ENCODE results near the gene TPCN2.
"Not testable (repeated sequence)": the region's sequence is repeated elsewhere in the genome, so short reads cannot be mapped to it uniquely, and the experiment has no call there.

TPCN2 gene

DNA sequence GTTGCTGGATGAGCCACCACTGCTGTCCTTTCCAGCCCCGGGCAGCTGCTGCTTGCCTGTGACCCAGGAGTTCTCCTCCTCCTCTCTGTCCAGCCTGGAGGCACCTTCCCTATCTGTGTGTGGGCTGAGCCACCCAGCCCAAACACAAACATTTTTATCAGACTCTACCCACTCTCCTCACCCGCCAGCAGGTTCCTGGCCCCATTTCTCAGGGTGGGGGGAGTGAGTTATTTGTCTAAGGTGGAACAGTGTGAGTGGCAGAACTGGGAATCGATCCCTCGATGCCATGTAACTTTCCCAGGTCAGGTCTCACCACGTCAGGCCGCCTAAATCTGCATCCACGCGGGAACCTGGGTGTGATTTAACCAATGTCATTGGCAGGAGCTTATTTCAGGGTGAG is 86.2 kb downstream of the TPCN2 start:
- H3K4me1 Mint-ChIP-seq: peaks cover 13 to 31% of the 10 kb centered on the region in 2 donors
- ATAC-seq (replicated peaks): no peak
- H3K9me3 Mint-ChIP-seq: peaks cover 12 to 13% of the 10 kb centered on the region in 2 donors
- peak overlapping the region; percentile 85 for H3K27ac Mint-ChIP-seq
- H3K27me3 Mint-ChIP-seq: no peaks in the 10 kb centered on the region
- H3K36me3 Mint-ChIP-seq: peaks cover 23 to 31% of the 10 kb centered on the region in 2 donors
- no peak for DNase-seq
- H3K4me3 Mint-ChIP-seq: no peak overlapping the region

DNA sequence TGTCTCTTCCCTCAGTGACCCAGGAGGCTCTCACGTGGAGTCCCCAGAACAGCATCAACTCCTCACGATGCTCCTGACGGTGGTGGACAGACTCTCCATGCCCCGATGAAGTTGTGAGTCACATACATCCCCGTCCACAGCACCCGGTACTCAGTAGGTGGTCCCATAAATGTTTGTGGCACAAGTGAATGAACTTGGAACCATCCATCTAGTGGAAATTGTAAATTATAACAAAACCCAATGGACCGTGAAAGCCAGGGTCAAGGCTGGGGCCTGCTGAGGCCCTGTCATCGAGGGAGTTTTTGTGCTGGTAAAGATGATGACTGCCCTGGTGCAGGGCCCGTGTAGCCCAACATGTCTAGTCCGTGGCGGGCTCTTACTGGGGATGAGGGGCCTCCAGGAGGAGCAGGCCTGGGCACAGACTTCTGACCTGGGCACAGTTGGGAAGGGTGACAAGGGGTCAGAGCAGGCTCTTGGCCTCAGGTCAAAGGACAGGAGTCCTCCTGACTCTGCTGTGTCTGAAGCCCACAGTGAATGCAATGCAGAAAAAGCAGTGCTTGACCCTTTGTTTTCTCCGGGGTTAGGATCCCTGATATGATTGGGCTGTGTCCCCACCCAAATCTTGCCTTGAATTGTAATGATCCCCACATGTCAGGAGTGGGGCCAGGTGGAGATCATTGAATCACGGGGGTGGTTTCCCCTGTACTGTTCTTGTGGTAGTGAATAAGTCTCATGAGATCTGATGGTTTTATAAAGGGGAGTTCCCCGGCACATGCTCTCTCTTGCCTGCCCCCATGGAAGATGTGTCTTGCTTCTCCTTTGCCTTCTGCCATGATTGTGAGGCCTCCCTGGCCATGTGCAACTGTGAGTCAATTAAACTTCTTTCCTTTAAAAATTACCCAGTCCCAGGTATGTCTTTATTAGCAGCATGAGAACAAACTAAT is 87.0 kb downstream of the TPCN2 start:
- DNase-seq (peak; percentile 24), ATAC-seq (replicated peaks) (peak; percentile 28 to 41)
- Mint-ChIP-seq H3K4me1 (peaks cover 13 to 31% of the 10 kb centered on the region in 2 donors), H3K27ac (peak overlapping the region; percentile 79), H3K27me3 (no peaks in the 10 kb centered on the region), H3K4me3 (peak overlapping the region in 1 of 2 donors; percentile 28), H3K36me3 (peaks cover 23 to 31% of the 10 kb centered on the region in 2 donors), H3K9me3 (peaks cover 12 to 13% of the 10 kb centered on the region in 2 donors)

DNA sequence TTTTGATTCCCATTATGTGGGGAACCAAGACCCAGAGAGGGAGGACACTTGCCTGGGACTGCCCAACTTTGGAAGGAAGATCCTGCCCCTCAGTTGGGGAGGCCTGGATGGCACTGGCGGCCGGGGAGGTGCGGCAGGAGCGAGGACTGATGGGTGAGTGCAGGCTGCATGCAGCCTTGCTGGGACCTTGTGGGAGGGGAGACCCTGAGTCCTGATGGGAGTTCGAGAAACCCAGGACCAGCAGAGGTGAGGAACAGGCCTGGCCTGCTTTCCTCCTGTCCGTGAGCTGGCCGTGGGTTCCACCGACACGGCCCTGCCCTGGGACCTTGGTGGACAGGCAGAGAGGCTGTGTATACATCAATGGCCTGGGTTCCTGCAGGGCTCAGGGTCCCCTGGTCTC is 87.7 kb downstream of the TPCN2 start:
- Mint-ChIP-seq H3K4me3 (no peak overlapping the region), H3K27me3 (no peaks in the 10 kb centered on the region), H3K27ac (peak overlapping the region; percentile 79), H3K36me3 (peaks cover 23 to 32% of the 10 kb centered on the region in 2 donors), H3K4me1 (peaks cover 13 to 32% of the 10 kb centered on the region in 2 donors), H3K9me3 (peaks cover 13% of the 10 kb centered on the region in 2 donors)
- DNase-seq: no peak
- no peak for ATAC-seq (replicated peaks)

DNA sequence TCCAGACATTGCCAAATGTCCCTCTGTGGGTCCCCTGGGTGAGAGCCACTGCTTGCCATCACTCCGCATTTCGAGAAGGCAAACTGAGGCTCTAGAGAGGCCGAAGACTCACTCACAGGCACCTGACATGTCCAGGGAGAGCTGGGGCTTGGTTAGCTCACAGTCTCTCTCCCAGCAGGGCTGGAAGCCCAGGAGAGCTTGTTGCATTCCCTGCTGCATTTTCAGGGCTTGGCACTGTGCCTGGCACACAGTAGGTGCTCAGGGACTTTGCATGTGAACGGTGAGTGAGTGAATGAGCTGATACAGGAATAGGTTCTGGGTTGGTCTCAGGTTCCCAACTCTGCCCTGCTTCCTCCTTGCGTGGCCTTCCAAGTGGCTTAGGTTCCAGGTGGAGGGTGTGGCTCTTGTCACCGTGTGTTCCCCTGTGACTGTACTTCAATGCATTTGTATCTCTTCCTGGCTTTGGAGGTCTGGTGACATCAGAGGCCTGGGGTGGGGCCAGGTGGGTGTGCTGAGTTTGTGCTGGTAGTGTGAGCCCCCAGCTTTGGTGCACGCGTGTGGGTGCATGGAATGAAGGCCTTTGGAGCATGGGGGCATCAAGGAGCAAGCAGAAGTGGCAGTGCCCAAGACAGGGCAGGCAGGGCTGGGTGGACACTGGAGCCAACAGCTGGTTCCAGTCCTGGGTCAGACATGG is 88.6 kb downstream of the TPCN2 start:
- no peak overlapping the region for H3K4me3 Mint-ChIP-seq
- no peak for ATAC-seq (replicated peaks)
- no peak overlapping the region for H3K27ac Mint-ChIP-seq
- H3K27me3 Mint-ChIP-seq: no peaks in the 10 kb centered on the region
- peaks cover 20% of the 10 kb centered on the region in 2 donors for H3K9me3 Mint-ChIP-seq
- DNase-seq: no peak
- H3K36me3 Mint-ChIP-seq: peaks cover 29 to 34% of the 10 kb centered on the region in 2 donors
- H3K4me1 Mint-ChIP-seq: peaks cover 18 to 36% of the 10 kb centered on the region in 2 donors

DNA sequence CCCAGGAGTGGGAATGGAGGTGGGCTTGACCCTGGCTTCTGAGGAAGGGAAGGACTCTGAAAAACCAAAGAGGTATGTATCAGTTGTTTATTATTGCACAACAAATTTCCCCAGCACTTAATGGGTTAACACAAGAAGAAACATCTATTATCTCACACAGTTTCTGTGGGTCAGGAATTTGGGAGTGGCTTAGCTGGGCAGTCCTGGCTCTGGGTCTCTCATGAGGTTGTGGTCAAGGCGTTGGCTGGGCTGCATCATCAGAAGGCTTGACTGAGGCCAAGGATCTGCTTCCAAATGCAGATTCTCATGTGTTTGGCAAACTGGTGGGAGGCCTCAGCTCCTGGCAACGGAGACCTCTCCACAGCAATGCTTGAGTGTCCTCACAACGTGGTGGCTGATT is 89.5 kb downstream of the TPCN2 start:
- H3K27me3 Mint-ChIP-seq: no peaks in the 10 kb centered on the region
- H3K9me3 Mint-ChIP-seq: peaks cover 19 to 20% of the 10 kb centered on the region in 2 donors
- no peak overlapping the region for H3K27ac Mint-ChIP-seq
- no peak overlapping the region for H3K4me3 Mint-ChIP-seq
- H3K4me1 Mint-ChIP-seq: peaks cover 18 to 36% of the 10 kb centered on the region in 2 donors
- DNase-seq (no peak), ATAC-seq (replicated peaks) (no peak)
- H3K36me3 Mint-ChIP-seq: peaks cover 29 to 34% of the 10 kb centered on the region in 2 donors

- peaks cover 20 to 29% of the 10 kb centered on the region in 2 donors for H3K36me3 Mint-ChIP-seq
- DNase-seq; H3K27ac Mint-ChIP-seq; H3K4me3 Mint-ChIP-seq; H3K27me3 Mint-ChIP-seq; ATAC-seq (replicated peaks): not testable (repeated sequence)
- peaks cover 18 to 29% of the 10 kb centered on the region in 2 donors for H3K4me1 Mint-ChIP-seq
- peaks cover 19 to 21% of the 10 kb centered on the region in 2 donors for H3K9me3 Mint-ChIP-seq
Measured at GRCh38 chr11:69140161-69140560, 91.4 kb downstream of the TPCN2 start.

GRCh38 chr11:69140635-69141034 is 91.9 kb downstream of the TPCN2 start:
- no peak for ATAC-seq (replicated peaks)
- Mint-ChIP-seq H3K27me3 (peaks cover 0 to 2% of the 10 kb centered on the region in 2 donors), H3K9me3 (peaks cover 21 to 22% of the 10 kb centered on the region in 2 donors), H3K4me1 (peaks cover 16 to 24% of the 10 kb centered on the region in 2 donors), H3K36me3 (peaks cover 18 to 27% of the 10 kb centered on the region in 2 donors), H3K4me3 (no peak overlapping the region), H3K27ac (no peak overlapping the region)
- no peak for DNase-seq

DNA sequence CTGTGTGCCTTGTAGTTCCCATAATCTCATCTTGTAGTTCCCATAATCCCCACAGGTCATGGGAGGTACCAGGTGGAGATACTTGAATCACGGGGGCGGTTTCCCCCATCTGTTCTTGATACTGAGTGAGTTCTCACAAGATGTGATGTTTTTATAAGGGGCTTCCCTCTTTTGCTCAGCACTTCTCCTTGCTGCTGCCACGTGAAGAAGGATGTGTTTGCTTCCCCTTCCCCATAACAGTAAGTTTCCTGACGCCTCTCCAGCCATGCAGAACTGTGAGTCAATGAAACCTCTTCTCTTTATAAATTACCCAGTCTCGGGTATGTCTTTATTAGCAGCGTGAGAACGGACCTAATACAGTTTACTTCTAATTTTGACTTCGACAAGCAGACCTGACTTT is 93.0 kb downstream of the TPCN2 start:
- H3K36me3 Mint-ChIP-seq: peaks cover 20 to 27% of the 10 kb centered on the region in 2 donors

GRCh38 chr11:69142895-69143294 is 94.2 kb downstream of the TPCN2 start:
- H3K27ac Mint-ChIP-seq: no peak overlapping the region
- H3K9me3 Mint-ChIP-seq: peaks cover 20 to 28% of the 10 kb centered on the region in 2 donors
- peaks cover 0 to 3% of the 10 kb centered on the region in 2 donors for H3K27me3 Mint-ChIP-seq
- peaks cover 20 to 24% of the 10 kb centered on the region in 2 donors for H3K36me3 Mint-ChIP-seq
- H3K4me1 Mint-ChIP-seq: peaks cover 10 to 16% of the 10 kb centered on the region in 2 donors
- ATAC-seq (replicated peaks): no peak
- no peak for DNase-seq
- H3K4me3 Mint-ChIP-seq: no peak overlapping the region

More for the DNA sequence above, 93.0 kb downstream of the TPCN2 start:
- H3K9me3 Mint-ChIP-seq: peaks cover 21 to 27% of the 10 kb centered on the region in 2 donors
- ATAC-seq (replicated peaks): peak; percentile 34 to 66
- peaks cover 0 to 3% of the 10 kb centered on the region in 2 donors for H3K27me3 Mint-ChIP-seq
- H3K4me1 Mint-ChIP-seq: peaks cover 10 to 16% of the 10 kb centered on the region in 2 donors
- peak overlapping the region; percentile 33 for H3K27ac Mint-ChIP-seq
- H3K4me3 Mint-ChIP-seq: no peak overlapping the region
- no peak for DNase-seq

GRCh38 chr11:69144316-69145049 is 95.8 kb downstream of the TPCN2 start:
- no peak overlapping the region for H3K27ac Mint-ChIP-seq
- H3K4me3 Mint-ChIP-seq: no peak overlapping the region
- H3K4me1 Mint-ChIP-seq: peaks cover 12 to 16% of the 10 kb centered on the region in 2 donors
- peaks cover 22 to 31% of the 10 kb centered on the region in 2 donors for H3K36me3 Mint-ChIP-seq
- DNase-seq: no peak
- peaks cover 24 to 29% of the 10 kb centered on the region in 2 donors for H3K9me3 Mint-ChIP-seq
- peaks cover 0 to 3% of the 10 kb centered on the region in 2 donors for H3K27me3 Mint-ChIP-seq
- peak; percentile 41 to 84 for ATAC-seq (replicated peaks)

DNA sequence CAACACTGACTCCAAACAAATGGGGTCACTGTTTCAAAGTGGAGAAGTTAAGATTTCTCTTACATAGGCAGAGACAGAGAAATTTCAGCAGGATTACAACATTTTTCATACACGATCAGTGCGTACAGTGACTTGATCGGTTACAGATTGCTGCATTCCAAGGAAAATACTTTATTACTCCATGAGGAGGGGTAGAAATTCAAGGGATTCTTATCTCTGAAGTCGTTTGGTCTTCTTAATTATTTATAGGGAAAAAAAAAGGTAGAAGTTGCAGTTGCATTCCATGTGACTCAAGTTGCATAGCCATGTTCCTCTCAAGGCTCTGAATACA is 96.3 kb downstream of the TPCN2 start:
- Mint-ChIP-seq H3K36me3 (peaks cover 22 to 32% of the 10 kb centered on the region in 2 donors), H3K9me3 (peaks cover 24 to 29% of the 10 kb centered on the region in 2 donors), H3K27me3 (peaks cover 0 to 4% of the 10 kb centered on the region in 2 donors), H3K27ac (no peak overlapping the region), H3K4me1 (peaks cover 12 to 16% of the 10 kb centered on the region in 2 donors), H3K4me3 (no peak overlapping the region)
- DNase-seq (no peak), ATAC-seq (replicated peaks) (no peak)

GRCh38 chr11:69148377-69148762 is 99.6 kb downstream of the TPCN2 start:
- Mint-ChIP-seq H3K27me3 (peaks cover 0 to 7% of the 10 kb centered on the region in 2 donors), H3K27ac (no peak overlapping the region), H3K36me3 (peaks cover 17 to 31% of the 10 kb centered on the region in 2 donors), H3K9me3 (peaks cover 18 to 24% of the 10 kb centered on the region in 2 donors), H3K4me1 (peaks cover 11 to 14% of the 10 kb centered on the region in 2 donors), H3K4me3 (no peak overlapping the region)
- no peak for ATAC-seq (replicated peaks)
- DNase-seq: no peak

GRCh38 chr11:69148806-69149205 is 100.1 kb downstream of the TPCN2 start:
- Mint-ChIP-seq H3K27me3 (peaks cover 0 to 7% of the 10 kb centered on the region in 2 donors), H3K27ac (no peak overlapping the region), H3K4me3 (no peak overlapping the region), H3K9me3 (peaks cover 18 to 24% of the 10 kb centered on the region in 2 donors), H3K36me3 (peaks cover 17 to 31% of the 10 kb centered on the region in 2 donors), H3K4me1 (peaks cover 14 to 18% of the 10 kb centered on the region in 2 donors)
- no peak for DNase-seq
- ATAC-seq (replicated peaks): no peak

All from stimulated activated naive B cell treated with anti-CD40 and anti-IgM and Interleukin-4, amounts not matched to agents 10 μg/mL and 1 μg/mL and 100 μg/mL, for 72 hours (primary cell).